ENCODE measurements around the gene USH2A. TPM values are rescaled to one million over a fixed set of nuclear protein-coding genes. Genes with fewer than 3 reads are reported as not detected.

USH2A gene
- total RNA-seq = 0.05 TPM in 1 of 2 replicates, not detected in the other

- no peak for DNase-seq (ENCODE audit: low read depth)
Measured at GRCh38 chr1:216422821-216423520, at the start of gene USH2A. Gene USH2A (minus strand): TSS chr1:216423448. CDS start chr1:216422336, 1,112 bp downstream.

- DNase-seq (ENCODE audit: low read depth) = no peak
Measured at GRCh38 chr1:216466162-216466801, 43.0 kb upstream of the USH2A start.

GRCh38 chr1:216464489-216464888 lies 41.2 kb upstream of the USH2A start:
- peak; percentile 36 for DNase-seq (ENCODE audit: low read depth)

- DNase-seq (ENCODE audit: low read depth) = peak; percentile 11
Measured at GRCh38 chr1:216462066-216462775, 39.0 kb upstream of the USH2A start.

GRCh38 chr1:216461466-216461865 lies 38.2 kb upstream of the USH2A start:
- no peak for DNase-seq (ENCODE audit: low read depth)

GRCh38 chr1:216459651-216460207 lies 36.5 kb upstream of the USH2A start:
- DNase-seq (ENCODE audit: low read depth) = no peak

GRCh38 chr1:216458812-216459211 lies 35.6 kb upstream of the USH2A start:
- no peak for DNase-seq (ENCODE audit: low read depth)

- no peak for DNase-seq (ENCODE audit: low read depth)
Measured at GRCh38 chr1:216457356-216457755, 34.1 kb upstream of the USH2A start.

GRCh38 chr1:216456682-216457081 lies 33.4 kb upstream of the USH2A start:
- peak; percentile 53 for DNase-seq (ENCODE audit: low read depth)

GRCh38 chr1:216453777-216454176 lies 30.5 kb upstream of the USH2A start:
- DNase-seq (ENCODE audit: low read depth) = no peak

GRCh38 chr1:216450227-216450626 lies 27.0 kb upstream of the USH2A start:
- DNase-seq (ENCODE audit: low read depth) = no peak

GRCh38 chr1:216448011-216448510 lies 24.8 kb upstream of the USH2A start:
- DNase-seq (ENCODE audit: low read depth) = peak; percentile 41

- DNase-seq (ENCODE audit: low read depth) = no peak
Measured at GRCh38 chr1:216437603-216438002, 14.4 kb upstream of the USH2A start.

- DNase-seq (ENCODE audit: low read depth) = no peak
Measured at GRCh38 chr1:216434232-216434631, 11.0 kb upstream of the USH2A start.

- no peak for DNase-seq (ENCODE audit: low read depth)
Measured at GRCh38 chr1:216433175-216433574, 9.9 kb upstream of the USH2A start.

GRCh38 chr1:216430744-216431143 lies 7.5 kb upstream of the USH2A start:
- DNase-seq (ENCODE audit: low read depth) = no peak

- DNase-seq (ENCODE audit: low read depth) = no peak
Measured at GRCh38 chr1:216425577-216425976, 2.3 kb upstream of the USH2A start.

- DNase-seq (ENCODE audit: low read depth) = no peak
Measured at GRCh38 chr1:216420746-216421145, 2.5 kb downstream of the USH2A start.

- DNase-seq (ENCODE audit: low read depth) = no peak
Measured at GRCh38 chr1:216420263-216420662, 3.0 kb downstream of the USH2A start.

GRCh38 chr1:216416488-216416887 lies 6.8 kb downstream of the USH2A start:
- DNase-seq (ENCODE audit: low read depth) = no peak

- DNase-seq (ENCODE audit: low read depth) = no peak
Measured at GRCh38 chr1:216410026-216410425, 13.2 kb downstream of the USH2A start.

GRCh38 chr1:216390956-216391355 lies 32.3 kb downstream of the USH2A start:
- DNase-seq (ENCODE audit: low read depth) = no peak
